GM12878 (cell line): ENCODE results near the gene ZNF284. TPM values are rescaled to one million over a fixed set of nuclear protein-coding genes. Genes with fewer than 3 reads are reported as not detected.

ENCODE experiments used
- ASH2L ChIP-seq: fragments of 300-600, 200-600 bp; sonication (generic); IDR thresholded peaks from 2 replicates; pipeline ENCODE4 v1.6.1; 2017; ENCODE audit warnings: low read depth, mild to moderate bottlenecking, borderline replicate concordance
- BACH1 ChIP-seq: fragments of 450-650 bp; IDR thresholded peaks from 2 replicates; pipeline ENCODE4 v1.6.1; 2017; ENCODE audit warnings: mild to moderate bottlenecking, borderline replicate concordance
- CBFB ChIP-seq: IDR thresholded peaks from 2 replicates; pipeline ENCODE4 v1.6.1; 2016; ENCODE audit warnings: antibody characterized with exemption, low read depth
- CBX5 ChIP-seq: sonication (generic); IDR thresholded peaks from 2 replicates; pipeline ENCODE4 v1.6.1; 2016; ENCODE audit warnings: low read depth, moderate library complexity, mild to moderate bottlenecking, inconsistent platforms
- ELK1 ChIP-seq: IDR thresholded peaks from 2 replicates; pipeline ENCODE4 v1.6.1; 2012; ENCODE audit warnings: low read depth, low read length, improper control_type of control experiment
- FOXM1 ChIP-seq: IDR thresholded peaks from 2 replicates; pipeline ENCODE4 v1.6.1; 2012; ENCODE audit warnings: low read depth, mild to moderate bottlenecking, inconsistent platforms, low read length, moderate library complexity
- HDAC2 ChIP-seq: fragments of 200-600 bp; sonication (generic); IDR thresholded peaks from 2 replicates; pipeline ENCODE4 v1.6.1; 2017
- JUND ChIP-seq: IDR thresholded peaks from 2 replicates; pipeline ENCODE4 v1.6.1; 2012; ENCODE audit warnings: low read depth, mild to moderate bottlenecking, low read length, improper control_type of control experiment, moderate library complexity
- KAT2A ChIP-seq: conservative IDR thresholded peaks from 2 replicates; pipeline ENCODE4 v1.6.1; 2011; ENCODE audit warnings: low read depth, low read length; ENCODE audit not compliant: control insufficient read depth
- MEF2A ChIP-seq: IDR thresholded peaks from 2 replicates; pipeline ENCODE4 v1.6.1; 2011; ENCODE audit warnings: low read depth, mild to moderate bottlenecking, low read length, moderate library complexity; ENCODE audit not compliant: insufficient read depth
- MLLT1 ChIP-seq: fragments of 450-650 bp; IDR thresholded peaks from 2 replicates; pipeline ENCODE4 v1.6.1; 2016; ENCODE audit warnings: mild to moderate bottlenecking
- NKRF ChIP-seq: fragments of 450-650 bp; conservative IDR thresholded peaks from 2 replicates; pipeline ENCODE4 v1.6.1; 2017; ENCODE audit warnings: mild to moderate bottlenecking, moderate library complexity
- NR2C2 ChIP-seq: IDR thresholded peaks from 2 replicates; pipeline ENCODE4 v1.6.1; 2011; ENCODE audit warnings: borderline replicate concordance, low read depth; ENCODE audit not compliant: control insufficient read depth, insufficient read length
- POLR2AphosphoS2 ChIP-seq: IDR thresholded peaks from 2 replicates; pipeline ENCODE4 v1.6.1; 2011; ENCODE audit warnings: low read depth, mild to moderate bottlenecking, low read length, improper control_type of control experiment, moderate library complexity
- PRDM15 ChIP-seq: fragments of 450-650 bp; formaldehyde crosslinking; IDR thresholded peaks from 2 replicates; pipeline ENCODE4 v1.4.0; 2020; ENCODE audit warnings: mild to moderate bottlenecking, moderate library complexity
- RELB ChIP-seq: fragments of 450-650 bp; IDR thresholded peaks from 2 replicates; pipeline ENCODE4 v1.6.1; 2017; ENCODE audit warnings: low read depth, mild to moderate bottlenecking, moderate library complexity
- SMC3 ChIP-seq: IDR thresholded peaks from 2 replicates; pipeline ENCODE4 v1.6.1; 2011; ENCODE audit warnings: low read length, improper control_type of control experiment, borderline replicate concordance
- SP1 ChIP-seq: IDR thresholded peaks from one replicate; pipeline ENCODE4 v1.6.1; 2011; ENCODE audit warnings: low read depth, low read length
- polyA plus RNA-seq, 11 experiments: library from polyadenylated mRNA; depleted of rRNA in 4 of 11; unstranded in 6 of 11; stranded (reverse) in 5 of 11; fragments of >200 nt; fragmentation: Nextera tagmentation in 4 of 11; fragmentation: Illumina TruSeq in 1 of 11; extraction: Ambion mirVana in 4 of 11; extraction: Trizol in 1 of 11; gene quantifications; 1 replicate in 1 of 11; 2 replicates in 10 of 11; pipeline versions ENCODE4 v1.2.1 to v1.2.3, GENCODE V29; 2011 to 2016; ENCODE audit warnings: inconsistent platforms in 2 of 11, missing spikeins in 2 of 11, low read depth in 1 of 11
- total RNA-seq, 4 experiments: library from RNA; depleted of rRNA in 3 of 4; stranded (reverse); fragments of >200 nt in 3 of 4; fragmentation: Illumina TruSeq in 1 of 4; extraction: Trizol in 1 of 4; gene quantifications; 2 replicates each; pipeline versions ENCODE4 v1.2.1 to v1.2.3, GENCODE V29; 2013 to 2021

ZNF284 gene
- total and polyA plus RNA-seq, 10 of the 15 experiments (the other 5 are each of a cell fraction or from before 2014, with no cell fraction given) = 0.35 to 1.7 (median 0.60) TPM

GRCh38 chr19:44113138-44113783 is 41.3 kb downstream of the ZNF284 start, which contains the start of gene ZNF225 (continued):
- TF ChIP-seq NKRF = peak; percentile 69; the same call in 1 of the 2 replicates
- no peak for TF ChIP-seq HDAC2
- TF ChIP-seq BACH1 = no peak
- no peak for TF ChIP-seq SP1
- no peak for TF ChIP-seq PRDM15 (CRISPR knock-in tag)
- no peak for TF ChIP-seq NR2C2
- no peak for TF ChIP-seq JUND
- TF ChIP-seq CBFB = peak; percentile 77; the same call in 1 of the 2 replicates
- no peak for TF ChIP-seq POLR2AphosphoS2
- TF ChIP-seq SMC3 = no peak
- TF ChIP-seq MLLT1 = peak; percentile 67; the same call in 1 of the 2 replicates
- TF ChIP-seq FOXM1 = no peak
- peak; percentile 52 for TF ChIP-seq RELB
- no peak for TF ChIP-seq KAT2A
- TF ChIP-seq MEF2A = 0 out of 2 replicates have a peak, but pooled peaks have one; percentile 17
- TF ChIP-seq CBX5 = no peak
- TF ChIP-seq ASH2L = no peak
- TF ChIP-seq ELK1 = peak; percentile 69
